ENCODE results near the gene PBX2. TPM values are rescaled to one million over a fixed set of nuclear protein-coding genes. Genes with fewer than 3 reads are reported as not detected.

Gene PBX2
- total RNA-seq, 1 donor from 2014 or later: 92.7 TPM

- H3K4me3 Mint-ChIP-seq: no peak overlapping the region
- peaks cover 13% of the 10 kb centered on the region for H3K4me1 Mint-ChIP-seq
- intact Hi-C loops (cut with micrococcal nuclease): no loop called here
- H3K27ac Mint-ChIP-seq: no peak overlapping the region
- peaks cover 26% of the 10 kb centered on the region for H3K36me3 Mint-ChIP-seq (ENCODE audit: low read depth)
- no peak for DNase-seq
- H3K27me3 Mint-ChIP-seq: no peaks in the 10 kb centered on the region
- H3K9me3 Mint-ChIP-seq: no peaks in the 10 kb centered on the region
Observed at GRCh38 chr6:32168350-32168749, 21.7 kb downstream of the PBX2 start.

GRCh38 chr6:32167761-32168262, 22.2 kb downstream of the PBX2 start:
- no peak overlapping the region for H3K27ac Mint-ChIP-seq
- no peak for DNase-seq
- no peaks in the 10 kb centered on the region for H3K27me3 Mint-ChIP-seq
- intact Hi-C loops (cut with micrococcal nuclease): no loop called here
- peaks cover 26% of the 10 kb centered on the region for H3K36me3 Mint-ChIP-seq (ENCODE audit: low read depth)
- H3K9me3 Mint-ChIP-seq: no peaks in the 10 kb centered on the region
- H3K4me3 Mint-ChIP-seq: no peak overlapping the region
- peaks cover 8% of the 10 kb centered on the region for H3K4me1 Mint-ChIP-seq

- Mint-ChIP-seq H3K4me3 (no peak overlapping the region), H3K27ac (no peak overlapping the region), H3K9me3 (no peaks in the 10 kb centered on the region), H3K4me1 (peaks cover 5% of the 10 kb centered on the region), H3K27me3 (no peaks in the 10 kb centered on the region), H3K36me3 (ENCODE audit: low read depth) (peaks cover 26% of the 10 kb centered on the region)
- DNase-seq: no peak
- intact Hi-C loops (cut with micrococcal nuclease): no loop called here
Observed at GRCh38 chr6:32167154-32167760, 22.7 kb downstream of the PBX2 start.

- no peak overlapping the region for H3K27ac Mint-ChIP-seq
- peaks cover 5% of the 10 kb centered on the region for H3K4me1 Mint-ChIP-seq
- no peaks in the 10 kb centered on the region for H3K9me3 Mint-ChIP-seq
- peaks cover 26% of the 10 kb centered on the region for H3K36me3 Mint-ChIP-seq (ENCODE audit: low read depth)
- H3K4me3 Mint-ChIP-seq: no peak overlapping the region
- no peak for DNase-seq
- H3K27me3 Mint-ChIP-seq: no peaks in the 10 kb centered on the region
- intact Hi-C loops (cut with micrococcal nuclease): no loop called here
Observed at GRCh38 chr6:32166411-32167061, 23.5 kb downstream of the PBX2 start.

- no peak for DNase-seq
- no peak within 1 kb of the TSS for H3K4me3 Mint-ChIP-seq
- intact Hi-C loops (cut with micrococcal nuclease): no loop called here
- H3K27me3 Mint-ChIP-seq: no peaks in the 10 kb centered on the region
- H3K9me3 Mint-ChIP-seq: no peaks in the 10 kb centered on the region
- H3K4me1 Mint-ChIP-seq: peaks cover 2% of the 10 kb centered on the region
- peaks cover 12% of the 10 kb centered on the region for H3K36me3 Mint-ChIP-seq (ENCODE audit: low read depth)
- no peak within 1 kb of the TSS for H3K27ac Mint-ChIP-seq
Observed at GRCh38 chr6:32164295-32164694, 25.7 kb downstream of the PBX2 start, which contains the start of gene EGFL8. TSS of gene EGFL8 (plus strand) at chr6:32164595. CDS start at chr6:32166166, 1,571 bp downstream.

- Mint-ChIP-seq H3K4me3 (no peak overlapping the region), H3K4me1 (no peaks in the 10 kb centered on the region), H3K27me3 (no peaks in the 10 kb centered on the region), H3K9me3 (no peaks in the 10 kb centered on the region), H3K36me3 (ENCODE audit: low read depth) (peaks cover 10% of the 10 kb centered on the region), H3K27ac (no peak overlapping the region)
- no peak for DNase-seq
- intact Hi-C loops (cut with micrococcal nuclease): no loop called here
Observed at GRCh38 chr6:32163559-32164258, 26.3 kb downstream of the PBX2 start.

- H3K4me3 Mint-ChIP-seq: no peak overlapping the region
- H3K4me1 Mint-ChIP-seq: peaks cover 13% of the 10 kb centered on the region
- peaks cover 3% of the 10 kb centered on the region for H3K27me3 Mint-ChIP-seq
- no peak for DNase-seq
- H3K9me3 Mint-ChIP-seq: no peaks in the 10 kb centered on the region
- no peak overlapping the region for H3K27ac Mint-ChIP-seq
- peaks cover 8% of the 10 kb centered on the region for H3K36me3 Mint-ChIP-seq (ENCODE audit: low read depth)
- intact Hi-C loops (cut with micrococcal nuclease): loop anchor here (10.0 kb wide), 1 partner anchor 113 kb away; no protein-coding TSS in a partner anchor
Observed at GRCh38 chr6:32158052-32158451, 31.9 kb downstream of the PBX2 start.

- no peak overlapping the region for H3K4me3 Mint-ChIP-seq
- peaks cover 8% of the 10 kb centered on the region for H3K36me3 Mint-ChIP-seq (ENCODE audit: low read depth)
- intact Hi-C loops (cut with micrococcal nuclease): loop anchor here (10.0 kb wide), 1 partner anchor 112 kb away; no protein-coding TSS in a partner anchor
- no peak overlapping the region for H3K27ac Mint-ChIP-seq
- H3K27me3 Mint-ChIP-seq: peaks cover 14% of the 10 kb centered on the region
- no peak for DNase-seq
- H3K4me1 Mint-ChIP-seq: peaks cover 19% of the 10 kb centered on the region
- H3K9me3 Mint-ChIP-seq: no peaks in the 10 kb centered on the region
Observed at GRCh38 chr6:32156891-32157290, 33.1 kb downstream of the PBX2 start.

- no peaks in the 10 kb centered on the region for H3K9me3 Mint-ChIP-seq
- peak overlapping the region; percentile 72 for H3K27ac Mint-ChIP-seq
- peak; percentile 90 for DNase-seq
- peaks cover 27% of the 10 kb centered on the region for H3K4me1 Mint-ChIP-seq
- intact Hi-C loops (cut with micrococcal nuclease): loop anchor here (1.0 to 10.0 kb wide), 6 partner anchors 22 to 110 kb away; partner anchors contain the start of genes AGPAT1 and ATF6B
- peaks cover 29% of the 10 kb centered on the region for H3K27me3 Mint-ChIP-seq
- peaks cover 8% of the 10 kb centered on the region for H3K36me3 Mint-ChIP-seq (ENCODE audit: low read depth)
- H3K4me3 Mint-ChIP-seq: peak overlapping the region; percentile 84
Observed at GRCh38 chr6:32154514-32155161, 35.4 kb downstream of the PBX2 start.

- no peaks in the 10 kb centered on the region for H3K9me3 Mint-ChIP-seq
- peaks cover 34% of the 10 kb centered on the region for H3K27me3 Mint-ChIP-seq
- H3K27ac Mint-ChIP-seq: peak within 1 kb of the TSS; percentile 72
- peak within 1 kb of the TSS; percentile 84 for H3K4me3 Mint-ChIP-seq
- intact Hi-C loops (cut with micrococcal nuclease): loop anchor here (1.0 to 10.0 kb wide), 6 partner anchors 22 to 109 kb away; partner anchors contain the start of genes AGPAT1 and ATF6B
- peak; percentile 89 for DNase-seq
- peaks cover 8% of the 10 kb centered on the region for H3K36me3 Mint-ChIP-seq (ENCODE audit: low read depth)
- H3K4me1 Mint-ChIP-seq: peaks cover 31% of the 10 kb centered on the region
Observed at GRCh38 chr6:32153564-32154513, 36.2 kb downstream of the PBX2 start, which contains the start of gene PPT2. TSS of gene PPT2 (plus strand) at chr6:32154141. CDS start at chr6:32154595, 454 bp downstream.

GRCh38 chr6:32152769-32153563, 37.0 kb downstream of the PBX2 start:
- intact Hi-C loops (cut with micrococcal nuclease): loop anchor here (10.0 kb wide), 1 partner anchor 108 kb away; no protein-coding TSS in a partner anchor
- DNase-seq: no peak
- Mint-ChIP-seq H3K4me3 (peak overlapping the region; percentile 66), H3K27me3 (peaks cover 42% of the 10 kb centered on the region), H3K27ac (peak overlapping the region; percentile 35), H3K36me3 (ENCODE audit: low read depth) (peaks cover 7% of the 10 kb centered on the region), H3K4me1 (peaks cover 38% of the 10 kb centered on the region), H3K9me3 (no peaks in the 10 kb centered on the region)

All from activated CD4-positive, alpha-beta T cell treated with anti-CD3 and anti-CD28 coated beads, Interleukin-2, amount 10 ng/mL, durations not matched to agents 24 days and 14 days (primary cell).